Eye (tissue), 1 donor: ENCODE measurements around the gene TOP2A.

ENCODE experiments used
- DNase-seq: peaks from one replicate; pipeline ENCODE4 v3.0.0-alpha.2; 2015

Gene TOP2A

GRCh38 chr17:40355123-40355803 is 62.4 kb downstream of the TOP2A start:
- DNase-seq = peak; percentile 88

GRCh38 chr17:40354221-40355122 is 63.2 kb downstream of the TOP2A start:
- no peak for DNase-seq

GRCh38 chr17:40352779-40353394 is 64.8 kb downstream of the TOP2A start:
- no peak for DNase-seq

GRCh38 chr17:40352237-40352778 is 65.4 kb downstream of the TOP2A start:
- DNase-seq = no peak

- DNase-seq = peak; percentile 58
These were observed 66.1 kb downstream of the TOP2A start for GRCh38 chr17:40351359-40352236.

- peak; percentile 86 for DNase-seq
These were observed 66.9 kb downstream of the TOP2A start for GRCh38 chr17:40350689-40351358.

GRCh38 chr17:40349895-40350688 is 67.6 kb downstream of the TOP2A start:
- DNase-seq = peak; percentile 98

GRCh38 chr17:40349477-40349894 is 68.2 kb downstream of the TOP2A start:
- DNase-seq = no peak

- no peak for DNase-seq
These were observed 68.9 kb downstream of the TOP2A start for GRCh38 chr17:40348562-40349476.

- DNase-seq = no peak
These were observed 69.6 kb downstream of the TOP2A start for GRCh38 chr17:40348136-40348504.

GRCh38 chr17:40347319-40348135 is 70.2 kb downstream of the TOP2A start:
- DNase-seq = peak; percentile 64

- DNase-seq = no peak
These were observed 70.9 kb downstream of the TOP2A start for GRCh38 chr17:40346765-40347158.

- peak; percentile 68 for DNase-seq
These were observed 71.5 kb downstream of the TOP2A start for GRCh38 chr17:40345994-40346764.

GRCh38 chr17:40345161-40345993 is 72.3 kb downstream of the TOP2A start:
- DNase-seq = peak; percentile 91

GRCh38 chr17:40344421-40345160 is 73.1 kb downstream of the TOP2A start:
- no peak for DNase-seq
